Heart left ventricle (tissue), 13 donors: ENCODE measurements around the gene EXOC5.
A peak's percentile ranks its signal among the peaks of the same experiment; 100 is the strongest.

ENCODE experiments used
- POLR2A ChIP-seq, 2 donors: fragments of 450-650 bp; IDR thresholded peaks; one replicate each; pipeline ENCODE4 v1.6.1; 2017; ENCODE audit warnings: antibody characterized with exemption in 2 of 2, mild to moderate bottlenecking in 2 of 2, moderate library complexity in 2 of 2
- TF ChIP-seq, protein P1 (sequence below), 12 donors: fragments of 200-600 bp; sonication (generic) in 4 of 12; IDR thresholded peaks; one replicate each; pipeline versions ENCODE4 v1.5.0 to v1.8.0; 2018 to 2022; ENCODE audit warnings: antibody characterized with exemption in 12 of 12, mild to moderate bottlenecking in 5 of 12
- donor health status: ischemic (EF 13 %, LVEDD 7.1; RV severe dilation, severe dysfunction).
- donor health status: DM: no; HTN: yes; CAD: no.
- donor health status: DM: no; HTN: no; CAD: no.
- donor health status: ischemic (EF 25% LVEDD 6.9; RV normal size, moderate dysfunction).
- donor health status: ischemic (EF 25% LVEDD 5.7; RV mildly dilated, moderate dysfunction).
- donor health status: ischemic (EF 35%, LVEDD 5.7; RV mildly dilated, moderate dysfunction).
- donor health status: nonischemic (EF 11% LVEDD 7.7; RV severe dilation, severe dysfunction).
- donor health status: DM: yes; HTN: yes; CAD: no.
- donor health status: PGD.
- donor health status: ischemic (EF 29% LVEDD 5.4; RV normal size, mild dysfunction).
- donor health status: nonischemic (EF 23%, LVEDD 6.1; RV moderate dilation, normal function).

DNA sequence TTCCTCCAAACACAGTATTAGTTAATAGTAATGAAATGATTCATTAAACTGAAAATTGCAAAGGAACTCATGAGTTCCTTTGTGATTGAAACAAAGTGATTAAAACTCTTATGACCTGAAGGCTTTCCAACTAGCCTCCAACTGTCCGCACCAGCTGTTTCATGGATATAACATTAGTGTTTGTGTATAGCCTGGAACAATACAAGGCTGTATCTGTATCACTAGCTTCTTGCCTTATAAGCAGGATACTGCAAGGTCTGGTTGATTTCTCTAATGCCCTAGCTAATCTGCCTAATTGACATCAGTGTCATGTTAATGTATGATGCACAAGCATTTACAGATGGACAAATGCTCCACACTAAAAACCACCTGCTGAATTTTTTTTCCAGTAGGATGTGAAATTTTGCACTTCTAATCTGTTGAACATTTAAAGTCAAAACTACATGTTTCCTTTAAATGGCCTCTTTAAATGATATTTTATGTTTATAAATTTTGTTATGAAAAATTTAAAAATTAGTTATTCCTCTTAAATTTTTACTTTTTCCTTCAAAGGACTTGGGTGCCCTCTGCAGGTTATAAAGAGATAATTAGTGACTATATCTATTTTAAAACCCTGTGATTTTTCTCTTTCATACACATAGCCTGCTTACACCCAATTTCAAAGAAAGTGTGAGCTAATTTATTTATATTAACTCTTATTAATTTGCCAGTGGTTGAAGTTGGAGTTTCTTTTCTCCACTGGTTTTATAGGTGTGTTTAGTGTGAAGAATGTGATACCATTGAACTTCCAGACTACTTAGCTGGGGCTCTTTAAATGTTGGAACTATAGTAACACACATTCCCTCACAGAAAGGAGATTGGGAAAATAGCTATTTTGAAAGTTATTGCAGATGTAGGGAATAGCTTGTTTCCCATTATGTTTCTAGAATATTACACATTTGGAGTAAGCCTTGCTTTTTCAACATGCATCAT is 25.4 kb upstream of the EXOC5 start:
- TF ChIP-seq, protein P1, sequence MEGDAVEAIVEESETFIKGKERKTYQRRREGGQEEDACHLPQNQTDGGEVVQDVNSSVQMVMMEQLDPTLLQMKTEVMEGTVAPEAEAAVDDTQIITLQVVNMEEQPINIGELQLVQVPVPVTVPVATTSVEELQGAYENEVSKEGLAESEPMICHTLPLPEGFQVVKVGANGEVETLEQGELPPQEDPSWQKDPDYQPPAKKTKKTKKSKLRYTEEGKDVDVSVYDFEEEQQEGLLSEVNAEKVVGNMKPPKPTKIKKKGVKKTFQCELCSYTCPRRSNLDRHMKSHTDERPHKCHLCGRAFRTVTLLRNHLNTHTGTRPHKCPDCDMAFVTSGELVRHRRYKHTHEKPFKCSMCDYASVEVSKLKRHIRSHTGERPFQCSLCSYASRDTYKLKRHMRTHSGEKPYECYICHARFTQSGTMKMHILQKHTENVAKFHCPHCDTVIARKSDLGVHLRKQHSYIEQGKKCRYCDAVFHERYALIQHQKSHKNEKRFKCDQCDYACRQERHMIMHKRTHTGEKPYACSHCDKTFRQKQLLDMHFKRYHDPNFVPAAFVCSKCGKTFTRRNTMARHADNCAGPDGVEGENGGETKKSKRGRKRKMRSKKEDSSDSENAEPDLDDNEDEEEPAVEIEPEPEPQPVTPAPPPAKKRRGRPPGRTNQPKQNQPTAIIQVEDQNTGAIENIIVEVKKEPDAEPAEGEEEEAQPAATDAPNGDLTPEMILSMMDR (IDR thresholded peaks at IDR 0.05) = peak in 9 of 12 donors; percentile 22 to 45 (median 33)
- TF ChIP-seq POLR2A (IDR thresholded peaks at IDR 0.05) = no peak
